Left ventricle myocardium inferior (tissue), 1 donor: ENCODE measurements around the gene SLC41A3. TPM values are rescaled to one million over a fixed set of nuclear protein-coding genes. Genes with fewer than 3 reads are reported as not detected.
"Not testable (repeated sequence)": the region's sequence is repeated elsewhere in the genome, so short reads cannot be mapped to it uniquely, and the experiment has no call there.

Experiments
- DNase-seq: peaks from one replicate; pipeline ENCODE4 v3.0.0-alpha.2; 2020
- H3K27ac ChIP-seq: fragments of 200-600 bp; replicated peaks from 2 replicates; pipeline ENCODE4 v1.8.0; 2021
- H3K27me3 ChIP-seq: fragments of 200-600 bp; 2 replicates; pipeline ENCODE4 v1.8.0; 2021; ENCODE audit warnings: low read depth
- H3K36me3 ChIP-seq: fragments of 200-600 bp; 2 replicates; pipeline ENCODE4 v1.8.0; 2021
- H3K4me1 ChIP-seq: fragments of 200-600 bp; 2 replicates; pipeline ENCODE4 v1.8.0; 2021
- H3K4me3 ChIP-seq: fragments of 200-600 bp; 2 replicates; pipeline ENCODE4 v1.8.0; 2021; ENCODE audit warnings: mild to moderate bottlenecking, moderate library complexity
- H3K9me3 ChIP-seq: fragments of 200-600 bp; replicated peaks from 2 replicates; pipeline ENCODE4 v1.8.0; 2021
- intact Hi-C: fragments of 100-400 bp; cut with micrococcal nuclease; formaldehyde crosslinking; loops from one replicate; pipeline ENCODE4 v1.11.0; 2022
- total RNA-seq: library from RNA; stranded (reverse); fragmentation: NEBNext Ultra II Directional; extraction: Animal tissue kit (Norgen Biotek cat#: 25700); gene quantifications from one replicate; pipeline ENCODE4 v1.2.1, GENCODE V29; 2021
- TF ChIP-seq, protein P1 (sequence below): fragments of 200-600 bp; IDR thresholded peaks from 2 replicates; pipeline ENCODE4 v1.8.0; 2021; ENCODE audit warnings: antibody characterized with exemption, mild to moderate bottlenecking, borderline replicate concordance
- donor health status: DM: no; HTN: yes; CAD: no; lungs with severe emphysema.

The SLC41A3 gene
- total RNA-seq, 1 donor from 2014 or later, result 30.2 TPM

- no peak overlapping the region for H3K4me3 ChIP-seq
- intact Hi-C loops, result no loop called here
Observed at GRCh38 chr3:126050050-126050392, 33.9 kb downstream of the SLC41A3 start.

DNA sequence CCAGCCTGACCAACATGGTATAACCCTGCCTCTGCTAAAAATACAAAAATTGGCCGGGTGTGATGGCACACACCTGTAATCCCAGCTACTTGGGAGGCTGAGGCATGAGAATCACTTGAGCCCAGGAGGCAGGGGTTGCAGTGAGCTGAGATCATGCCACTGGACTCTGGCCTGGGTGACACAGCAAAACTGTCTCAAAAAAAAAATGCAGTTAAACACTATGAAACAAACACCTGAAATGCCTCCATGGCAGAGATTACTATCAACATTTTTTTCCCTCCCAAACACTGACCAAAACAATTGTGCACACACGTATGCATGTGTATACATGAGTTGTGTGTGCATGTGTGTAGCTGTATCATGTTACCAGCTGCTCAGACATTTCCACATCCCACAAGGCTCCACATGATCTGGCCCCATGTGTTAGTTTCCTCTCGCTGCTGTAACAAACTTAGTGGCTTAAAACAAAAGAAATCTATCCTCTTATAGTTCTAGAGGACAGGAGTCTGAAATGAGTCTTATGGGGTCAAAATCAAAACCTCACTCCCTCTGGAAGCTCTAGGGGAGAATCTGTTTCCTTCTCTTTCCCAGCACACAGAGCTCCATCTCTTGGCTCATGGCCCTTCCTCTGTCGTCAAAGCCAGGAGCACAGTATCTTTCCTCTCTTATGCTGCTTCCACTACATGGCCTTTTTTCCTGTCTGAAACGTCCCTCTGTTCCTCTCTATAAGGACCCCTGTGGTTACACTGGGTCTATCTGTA is 34.5 kb downstream of the SLC41A3 start:
- no peak for DNase-seq
- H3K27me3 ChIP-seq, result no peaks in the 10 kb centered on the region
- TF ChIP-seq, protein P1, sequence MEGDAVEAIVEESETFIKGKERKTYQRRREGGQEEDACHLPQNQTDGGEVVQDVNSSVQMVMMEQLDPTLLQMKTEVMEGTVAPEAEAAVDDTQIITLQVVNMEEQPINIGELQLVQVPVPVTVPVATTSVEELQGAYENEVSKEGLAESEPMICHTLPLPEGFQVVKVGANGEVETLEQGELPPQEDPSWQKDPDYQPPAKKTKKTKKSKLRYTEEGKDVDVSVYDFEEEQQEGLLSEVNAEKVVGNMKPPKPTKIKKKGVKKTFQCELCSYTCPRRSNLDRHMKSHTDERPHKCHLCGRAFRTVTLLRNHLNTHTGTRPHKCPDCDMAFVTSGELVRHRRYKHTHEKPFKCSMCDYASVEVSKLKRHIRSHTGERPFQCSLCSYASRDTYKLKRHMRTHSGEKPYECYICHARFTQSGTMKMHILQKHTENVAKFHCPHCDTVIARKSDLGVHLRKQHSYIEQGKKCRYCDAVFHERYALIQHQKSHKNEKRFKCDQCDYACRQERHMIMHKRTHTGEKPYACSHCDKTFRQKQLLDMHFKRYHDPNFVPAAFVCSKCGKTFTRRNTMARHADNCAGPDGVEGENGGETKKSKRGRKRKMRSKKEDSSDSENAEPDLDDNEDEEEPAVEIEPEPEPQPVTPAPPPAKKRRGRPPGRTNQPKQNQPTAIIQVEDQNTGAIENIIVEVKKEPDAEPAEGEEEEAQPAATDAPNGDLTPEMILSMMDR, result no peak
- H3K27ac ChIP-seq, result no peak overlapping the region
- intact Hi-C loops, result no loop called here
- no peaks in the 10 kb centered on the region for H3K4me1 ChIP-seq
- H3K9me3 ChIP-seq, result peaks cover 11% of the 10 kb centered on the region
- H3K4me3 ChIP-seq, result no peak overlapping the region
- H3K36me3 ChIP-seq, result peaks cover 20% of the 10 kb centered on the region

More at GRCh38 chr3:126050050-126050392, 33.9 kb downstream of the SLC41A3 start:
- no peak overlapping the region for H3K27ac ChIP-seq
- H3K27me3 ChIP-seq, result no peaks in the 10 kb centered on the region
- peaks cover 11% of the 10 kb centered on the region for H3K9me3 ChIP-seq
- TF ChIP-seq, protein P1, result no peak
- H3K36me3 ChIP-seq, result peaks cover 20% of the 10 kb centered on the region
- H3K4me1 ChIP-seq, result no peaks in the 10 kb centered on the region
- no peak for DNase-seq

GRCh38 chr3:126040386-126040785 is 43.5 kb downstream of the SLC41A3 start:
- H3K4me1 ChIP-seq, result peaks cover 15% of the 10 kb centered on the region
- peaks cover 3% of the 10 kb centered on the region for H3K36me3 ChIP-seq
- TF ChIP-seq, protein P1, result no peak
- DNase-seq, result no peak
- intact Hi-C loops, result no loop called here
- H3K9me3 ChIP-seq, result peaks cover 13% of the 10 kb centered on the region
- no peaks in the 10 kb centered on the region for H3K27me3 ChIP-seq
- no peak overlapping the region for H3K27ac ChIP-seq
- H3K4me3 ChIP-seq, result no peak overlapping the region

- H3K9me3 ChIP-seq, result peaks cover 13% of the 10 kb centered on the region
- no peak overlapping the region for H3K4me3 ChIP-seq
- peaks cover 7% of the 10 kb centered on the region for H3K36me3 ChIP-seq
- TF ChIP-seq, protein P1, result no peak
- no peak for DNase-seq
- no peak overlapping the region for H3K27ac ChIP-seq
- H3K27me3 ChIP-seq, result no peaks in the 10 kb centered on the region
- intact Hi-C loops, result no loop called here
- peaks cover 15% of the 10 kb centered on the region for H3K4me1 ChIP-seq
Observed at GRCh38 chr3:126039870-126040269, 44.1 kb downstream of the SLC41A3 start.

GRCh38 chr3:126038791-126039190 is 45.1 kb downstream of the SLC41A3 start:
- Histone ChIP-seq H3K36me3 (peaks cover 13% of the 10 kb centered on the region), H3K9me3 (peaks cover 13% of the 10 kb centered on the region), H3K4me1 (peaks cover 15% of the 10 kb centered on the region)
- H3K27ac ChIP-seq, intact Hi-C loops, DNase-seq, H3K4me3 ChIP-seq, H3K27me3 ChIP-seq: not testable (repeated sequence)

DNA sequence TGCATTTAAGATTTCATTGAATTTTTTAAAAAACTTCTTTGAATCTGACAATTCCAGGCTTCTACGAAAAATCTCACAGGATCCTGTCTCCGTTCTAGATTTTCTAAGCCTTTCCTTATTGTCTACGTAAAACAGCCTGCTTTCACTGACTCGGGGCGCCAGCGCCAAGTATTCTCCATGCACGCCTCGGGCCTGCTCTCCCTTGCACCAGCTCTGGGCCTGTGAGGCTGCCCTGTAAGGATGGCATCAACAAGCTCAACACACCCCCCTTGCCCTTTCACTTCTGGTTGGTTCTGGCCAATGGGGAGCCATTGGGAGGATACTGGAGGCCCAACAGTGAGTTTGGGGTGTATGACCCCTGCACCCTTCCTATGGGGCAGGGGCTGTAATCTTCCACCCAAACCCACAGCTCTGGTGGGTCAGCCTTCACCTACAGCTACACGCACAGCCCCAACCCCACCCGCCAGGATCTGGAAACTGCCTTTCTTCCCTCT is 47.8 kb downstream of the SLC41A3 start:
- TF ChIP-seq, protein P1, result no peak
- no peaks in the 10 kb centered on the region for H3K9me3 ChIP-seq
- H3K27me3 ChIP-seq, result no peaks in the 10 kb centered on the region
- H3K27ac ChIP-seq, result no peak overlapping the region
- peaks cover 36% of the 10 kb centered on the region for H3K36me3 ChIP-seq
- no peak for DNase-seq
- intact Hi-C loops, result no loop called here
- H3K4me1 ChIP-seq, result peaks cover 15% of the 10 kb centered on the region
- no peak overlapping the region for H3K4me3 ChIP-seq
